IPS DF 6.9 (cell line): ENCODE results near the gene NEUROG2.

Source experiments
- DNase-seq: peaks from one replicate; pipeline ENCODE4 v3.0.0-alpha.2; 2013; ENCODE audit warnings: low read depth, low spot score
- H3K27ac ChIP-seq: one replicate; pipeline ENCODE4 v1.5.1; 2013; ENCODE audit warnings: low read length, control low read depth
- H3K27me3 ChIP-seq: 2 replicates; pipeline ENCODE4 v1.6.1; 2013; ENCODE audit warnings: mild to moderate bottlenecking, low read length; ENCODE audit not compliant: control insufficient read depth, insufficient read depth
- H3K36me3 ChIP-seq: 2 replicates; pipeline ENCODE4 v1.6.1; 2013; ENCODE audit warnings: low read length; ENCODE audit not compliant: control insufficient read depth, insufficient read depth
- H3K4me1 ChIP-seq: 2 replicates; pipeline ENCODE4 v1.6.1; 2013; ENCODE audit warnings: low read length; ENCODE audit not compliant: control insufficient read depth, insufficient read depth
- H3K4me3 ChIP-seq: 2 replicates; pipeline ENCODE4 v1.5.1; 2013; ENCODE audit warnings: mild to moderate bottlenecking, low read length
- H3K9me3 ChIP-seq: 2 replicates; pipeline ENCODE4 v1.6.1; 2013; ENCODE audit warnings: low read length, inconsistent platforms; ENCODE audit not compliant: control insufficient read depth, insufficient read depth
- WGBS: extraction: QIAGEN DNeasy Blood & Tissue Kit; methylation state at CpG from one replicate; pipeline ENCODE4 v1.1.7; 2013; ENCODE audit warnings: mixed read lengths, missing lambda C conversion rate; ENCODE audit not compliant: insufficient read length, insufficient coverage; 5-methylcytosine and 5-hydroxymethylcytosine counted together

Gene NEUROG2

GRCh38 chr4:112521123-112522023 lies 5.4 kb upstream of the NEUROG2 start:
- Histone ChIP-seq H3K36me3 (no peaks in the 10 kb centered on the region), H3K4me1 (no peaks in the 10 kb centered on the region), H3K9me3 (no peaks in the 10 kb centered on the region), H3K4me3 (peak overlapping the region; percentile 44; the same call in 1 of the 2 replicates), H3K27me3 (peaks cover 57% of the 10 kb centered on the region), H3K27ac (no peak overlapping the region)
- whole genome bisulfite sequencing = no CpG with 5 or more reads among the region's 30 CpGs
- DNase-seq = no peak

GRCh38 chr4:112520598-112521122 lies 4.7 kb upstream of the NEUROG2 start:
- no CpG with 5 or more reads among the region's 25 CpGs for WGBS
- Histone ChIP-seq H3K27ac (no peak overlapping the region), H3K9me3 (no peaks in the 10 kb centered on the region), H3K27me3 (peaks cover 60% of the 10 kb centered on the region), H3K4me3 (peak overlapping the region; percentile 44; the same call in 1 of the 2 replicates), H3K4me1 (no peaks in the 10 kb centered on the region), H3K36me3 (no peaks in the 10 kb centered on the region)
- no peak for DNase-seq

DNA sequence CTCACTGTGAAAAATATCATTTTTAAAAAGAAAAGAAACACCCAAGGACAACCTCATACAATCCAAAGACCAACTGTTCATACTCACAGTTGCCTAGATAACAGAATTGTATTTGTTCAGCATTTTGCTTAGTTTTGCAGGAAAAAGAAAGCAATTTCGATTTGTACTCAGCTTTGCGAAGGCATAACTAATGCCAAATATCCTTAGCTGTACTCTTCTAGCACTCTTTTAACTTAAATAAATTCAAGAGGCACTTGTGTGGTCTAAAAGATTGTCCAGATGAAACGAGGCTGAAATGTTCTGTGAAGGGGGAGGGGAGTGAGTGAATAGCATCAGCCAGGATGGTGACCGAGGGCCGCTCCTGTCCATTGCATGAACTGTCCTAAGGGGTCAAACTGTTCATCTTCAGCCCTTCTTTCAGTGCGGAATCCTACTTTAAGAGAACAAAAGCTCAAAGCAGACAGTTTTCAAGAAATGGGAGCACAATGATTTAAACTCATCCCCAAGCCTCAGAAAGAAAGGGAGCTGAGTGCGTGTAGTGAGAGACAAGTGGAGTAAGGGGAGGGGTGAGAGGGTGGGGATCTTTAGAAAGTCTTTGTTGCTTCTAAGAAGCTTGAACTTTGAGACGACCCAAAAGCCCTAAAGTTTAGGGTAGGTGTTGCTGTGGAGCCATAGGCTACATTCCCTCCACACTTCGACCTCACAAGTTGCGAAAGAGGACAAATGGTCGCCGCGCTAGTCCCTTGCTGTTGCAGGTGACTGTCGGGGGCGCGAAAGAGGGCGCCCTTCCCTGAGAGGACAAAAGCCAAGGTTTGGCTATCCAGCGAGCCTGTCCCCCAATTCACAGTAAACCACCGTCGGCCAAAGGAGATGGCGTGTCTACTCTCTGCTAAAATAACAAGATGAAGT lies 4.0 kb upstream of the NEUROG2 start:
- no peak for DNase-seq
- peak overlapping the region; percentile 1; the same call in 1 of the 2 replicates for H3K4me3 ChIP-seq
- no peaks in the 10 kb centered on the region for H3K9me3 ChIP-seq
- H3K36me3 ChIP-seq = no peaks in the 10 kb centered on the region
- H3K27ac ChIP-seq = no peak overlapping the region
- no CpG with 5 or more reads among the region's 21 CpGs for WGBS
- H3K27me3 ChIP-seq = peaks cover 66% of the 10 kb centered on the region
- no peaks in the 10 kb centered on the region for H3K4me1 ChIP-seq

- peaks cover 3% of the 10 kb centered on the region; the same call in 1 of the 2 replicates for H3K4me1 ChIP-seq
- H3K36me3 ChIP-seq = no peaks in the 10 kb centered on the region
- no peaks in the 10 kb centered on the region for H3K9me3 ChIP-seq
- H3K27me3 ChIP-seq = peaks cover 79% of the 10 kb centered on the region
- no peak overlapping the region for H3K27ac ChIP-seq
- DNase-seq = no peak
- no peak overlapping the region for H3K4me3 ChIP-seq
These were observed 2.7 kb upstream of the NEUROG2 start for GRCh38 chr4:112518675-112519074.

DNA sequence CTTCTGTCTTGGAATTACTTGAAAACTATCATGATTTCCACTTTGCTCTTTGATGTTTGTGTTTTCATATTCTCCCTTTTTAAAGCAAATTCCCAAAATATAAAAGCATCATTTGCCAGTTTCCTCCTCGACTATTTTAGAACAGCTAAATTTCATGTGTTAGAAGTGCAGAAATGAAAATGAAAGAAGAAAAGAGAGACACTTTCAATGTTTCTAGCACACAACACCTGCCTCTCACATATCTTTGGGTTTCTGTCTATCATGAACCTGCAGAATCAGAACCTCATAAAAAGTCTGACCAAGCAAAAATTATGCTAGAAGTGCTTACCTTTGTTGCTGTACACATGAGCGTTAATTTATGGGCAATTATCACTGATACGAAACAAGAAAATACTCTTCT lies 1.9 kb upstream of the NEUROG2 start:
- peaks cover 3% of the 10 kb centered on the region; the same call in 1 of the 2 replicates for H3K4me1 ChIP-seq
- no peak overlapping the region for H3K4me3 ChIP-seq
- no CpG with 5 or more reads among the region's 3 CpGs for WGBS
- no peak overlapping the region for H3K27ac ChIP-seq
- DNase-seq = no peak
- H3K27me3 ChIP-seq = peaks cover 79% of the 10 kb centered on the region
- no peaks in the 10 kb centered on the region for H3K36me3 ChIP-seq
- no peaks in the 10 kb centered on the region for H3K9me3 ChIP-seq

DNA sequence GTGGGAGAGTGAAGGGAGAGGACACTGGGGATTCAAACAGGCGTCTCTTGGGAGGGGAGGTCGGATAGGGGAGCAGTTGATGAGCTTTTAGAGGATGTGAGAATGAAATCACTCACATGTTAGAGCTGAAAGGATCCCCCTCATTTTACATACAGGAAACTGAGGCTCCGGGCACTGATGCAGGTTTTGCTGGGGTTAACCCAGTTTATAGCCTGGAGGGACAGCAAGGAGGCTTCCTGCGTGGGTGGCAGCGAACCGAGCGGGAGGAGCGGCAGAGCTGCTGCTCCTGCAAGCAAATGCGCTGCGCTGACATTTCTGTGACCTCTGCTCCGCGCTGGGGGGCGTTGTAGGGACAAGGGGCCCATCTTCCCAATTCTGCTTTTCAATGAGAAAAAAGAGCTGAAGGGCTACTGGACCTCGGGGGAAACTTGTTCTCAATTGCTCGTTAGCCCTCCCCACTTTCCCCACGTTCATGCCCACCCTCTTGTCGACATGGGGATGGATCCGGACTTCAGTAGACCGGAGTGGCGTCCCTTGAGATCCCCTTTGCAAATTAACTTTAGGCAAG lies 1.2 kb upstream of the NEUROG2 start:
- peaks cover 78% of the 10 kb centered on the region for H3K27me3 ChIP-seq
- H3K4me1 ChIP-seq = peaks cover 3% of the 10 kb centered on the region; the same call in 1 of the 2 replicates

DNA sequence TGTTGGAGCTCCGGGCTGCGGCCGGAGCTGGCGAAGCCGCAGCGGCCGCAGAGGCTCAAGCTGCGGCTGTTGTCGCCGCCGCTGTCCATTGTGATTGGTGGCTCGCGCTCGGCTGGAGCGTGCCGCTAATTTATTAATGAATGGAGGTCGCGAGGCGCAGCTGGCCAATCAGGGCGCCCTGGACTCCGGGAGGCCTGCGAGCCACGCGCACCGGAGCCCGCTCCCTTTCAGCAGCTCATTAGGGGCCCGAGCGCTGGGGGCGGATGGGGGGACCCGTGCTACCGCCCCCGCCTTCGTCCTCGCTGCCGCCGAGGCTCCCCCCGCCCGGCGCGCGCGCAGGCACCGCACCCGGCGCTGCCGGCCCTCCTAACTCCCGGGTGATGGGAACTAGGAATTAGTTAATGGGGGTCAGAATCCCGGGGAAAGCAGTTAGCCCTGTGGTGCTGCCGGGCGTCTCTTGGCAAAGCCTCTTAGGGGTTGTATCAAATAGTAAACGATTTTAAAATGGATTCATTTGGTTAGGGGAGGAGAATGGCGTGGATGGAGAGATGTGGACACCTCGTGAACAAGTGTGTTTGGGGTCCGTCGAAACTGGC lies 589 bp upstream of the NEUROG2 start:
- H3K9me3 ChIP-seq = no peaks in the 10 kb centered on the region
- H3K27me3 ChIP-seq = peaks cover 79% of the 10 kb centered on the region
- H3K4me3 ChIP-seq = peak overlapping the region; percentile 31; the same call in 1 of the 2 replicates
- no CpG with 5 or more reads among the region's 55 CpGs for WGBS
- H3K4me1 ChIP-seq = peaks cover 4% of the 10 kb centered on the region; the same call in 1 of the 2 replicates
- no peak overlapping the region for H3K27ac ChIP-seq
- no peak for DNase-seq
- H3K36me3 ChIP-seq = no peaks in the 10 kb centered on the region

More for the DNA sequence above, 1.2 kb upstream of the NEUROG2 start:
- Histone ChIP-seq H3K4me3 (peak overlapping the region; percentile 31; the same call in 1 of the 2 replicates), H3K36me3 (no peaks in the 10 kb centered on the region), H3K27ac (no peak overlapping the region), H3K9me3 (no peaks in the 10 kb centered on the region)
- no peak for DNase-seq
- no CpG with 5 or more reads among the region's 20 CpGs for WGBS

DNA sequence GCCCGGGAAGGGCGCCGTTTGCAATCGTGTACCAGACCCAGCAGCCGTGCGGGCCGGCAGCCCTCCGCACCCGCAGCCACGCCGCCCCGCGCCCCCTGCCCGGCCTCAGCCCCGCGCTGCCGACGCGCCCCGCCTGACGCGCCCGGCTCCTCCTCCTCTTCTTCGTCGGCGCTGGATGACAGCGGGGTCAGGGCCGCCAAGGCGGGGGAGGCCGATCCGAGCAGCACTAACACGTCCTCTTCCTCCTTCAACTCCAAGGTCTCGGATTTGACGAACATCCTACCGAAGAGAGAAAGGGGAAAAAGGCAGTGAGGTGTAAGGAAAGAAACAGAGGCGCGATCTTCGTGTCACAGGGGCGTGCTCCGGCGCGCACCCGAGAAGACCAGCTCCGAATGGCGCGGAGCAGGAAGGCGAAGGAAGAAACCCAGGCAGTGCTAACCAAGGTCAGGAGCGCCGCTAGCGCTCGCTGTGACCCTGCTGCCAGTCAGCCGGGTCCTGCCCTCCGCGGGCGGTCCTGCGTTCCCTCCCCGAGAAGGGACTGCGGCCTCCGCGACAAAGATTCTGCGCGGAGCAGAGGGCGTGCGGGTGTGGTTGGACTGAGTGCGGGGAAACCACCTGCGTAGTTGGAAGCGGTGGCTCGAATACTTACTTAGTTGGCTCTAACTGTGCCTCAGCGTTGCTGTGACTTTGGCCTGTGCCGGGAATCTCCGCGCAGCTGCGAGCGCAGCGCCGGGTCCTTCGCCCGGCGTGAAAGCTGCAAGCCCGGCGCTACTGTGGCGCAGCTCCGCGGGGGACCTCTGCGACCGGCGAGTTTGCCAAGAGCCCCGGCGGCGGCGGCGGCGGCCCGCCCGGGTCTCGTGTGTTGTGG lies 548 bp downstream of the NEUROG2 start:
- H3K27me3 ChIP-seq = peaks cover 79% of the 10 kb centered on the region
- no peak for DNase-seq
- H3K9me3 ChIP-seq = no peaks in the 10 kb centered on the region
- no peak overlapping the region for H3K27ac ChIP-seq
- peaks cover 8% of the 10 kb centered on the region; the same call in 1 of the 2 replicates for H3K4me1 ChIP-seq
- peak overlapping the region; percentile 21; the same call in 1 of the 2 replicates for H3K4me3 ChIP-seq
- H3K36me3 ChIP-seq = no peaks in the 10 kb centered on the region
- no CpG with 5 or more reads among the region's 96 CpGs for WGBS

GRCh38 chr4:112514647-112515197 lies 1.3 kb downstream of the NEUROG2 start:
- H3K27me3 ChIP-seq = peaks cover 78% of the 10 kb centered on the region
- H3K36me3 ChIP-seq = no peaks in the 10 kb centered on the region
- H3K4me3 ChIP-seq = peak overlapping the region; percentile 21; the same call in 1 of the 2 replicates
- no peak overlapping the region for H3K27ac ChIP-seq
- DNase-seq = no peak
- H3K4me1 ChIP-seq = peaks cover 10% of the 10 kb centered on the region; the same call in 1 of the 2 replicates
- no CpG with 5 or more reads among the region's 52 CpGs for WGBS
- H3K9me3 ChIP-seq = no peaks in the 10 kb centered on the region
